Measurements from ENCODE around the gene KCNK6. TPM values are rescaled to one million over a fixed set of nuclear protein-coding genes. Genes with fewer than 3 reads are reported as not detected.

The KCNK6 gene
- total and polyA plus RNA-seq, 2 donors (not counting 3 experiments of a cell fraction or from before 2014, with no cell fraction given), result 7.4 to 11.3 TPM

- intact Hi-C loops (cut with micrococcal nuclease) (loop anchor here (2.0 kb wide), 1 partner anchor 27 kb away; the partner anchor contains the start of gene FAM98C), dilution Hi-C loops (cut with MboI; ENCODE audit: extremely low pct_ligation_motif_present, low sequenced_read_pairs) (no loop called here)
- DNase-seq (ENCODE audit: low read depth, low spot score), result no peak
- FAIRE-seq, result no peak
- Histone ChIP-seq H3K9me1 (replicated peaks; ENCODE audit: control insufficient read depth, extremely low read depth, insufficient read depth, low read length) (no peaks in the 10 kb centered on the region), H3K9me3 (replicated peaks; ENCODE audit: control insufficient read depth, insufficient read depth, low read length) (no peaks in the 10 kb centered on the region), H3K4me2 (ENCODE audit: insufficient read depth, low read length) (peak overlapping the region; percentile 93), H3K4me3 (replicated peaks in 1 of 3; ENCODE audit: insufficient read depth in 1 of 3, low read depth in 1 of 3, low read length in 3 of 3) (peak overlapping the region; percentile 70 to 86 (median 70)), H3K9ac (replicated peaks; ENCODE audit: extremely low read depth, insufficient read depth, low read length) (peak overlapping the region; percentile 95), H2AFZ (ENCODE audit: low read depth, low read length) (no peak overlapping the region), H3K4me1 (ENCODE audit: control insufficient read depth, extremely low read depth, insufficient read depth, low read length) (peaks cover 14% of the 10 kb centered on the region), H4K20me1 (replicated peaks; ENCODE audit: control insufficient read depth, extremely low read depth, insufficient read depth, low read length) (no peaks in the 10 kb centered on the region), H3K36me3 (ENCODE audit: control insufficient read depth in 2 of 2, extremely low read depth in 1 of 2, insufficient read depth in 2 of 2, low read length in 2 of 2) (peaks cover 1 to 22% of the 10 kb centered on the region in 2 experiments), H3K27ac (ENCODE audit: insufficient read depth, low read depth, low read length) (peak overlapping the region; percentile 87), H3K79me2 (ENCODE audit: control insufficient read depth, insufficient read depth, low read length) (peaks cover 27% of the 10 kb centered on the region), H3K27me3 (ENCODE audit: control insufficient read depth in 2 of 2, insufficient read depth in 2 of 2, low read length in 2 of 2) (peaks cover 0 to 2% of the 10 kb centered on the region in 2 experiments)
- BruUV-seq (replicated peaks), result no TSS peak
- POLR2A ChIA-PET, result interaction anchor here (1.1 to 1.8 kb wide), 2 partner anchors 12 to 28 kb away, joined by 8 to 9 read pairs; partner anchors contain the start of genes FAM98C, GGN and SPRED3
- CTCF ChIA-PET, result interaction anchor here (1.1 kb wide), 2 partner anchors 9 to 40 kb away, joined by 4 to 6 read pairs; partner anchors contain the start of gene CATSPERG
- TF ChIP-seq EZH2 (IDR thresholded peaks at IDR 0.05; ENCODE audit: borderline replicate concordance, low read depth, low read length, severe bottlenecking) (no peak), FOS (IDR thresholded peaks at IDR 0.05; ENCODE audit: borderline replicate concordance, insufficient read depth, low read length) (no peak), MAX (IDR thresholded peaks at IDR 0.05; ENCODE audit: insufficient read depth, insufficient read length) (no peak), JUN (IDR thresholded peaks at IDR 0.05; ENCODE audit: borderline replicate concordance, insufficient read depth, insufficient read length, low read depth) (no peak), POLR2A (IDR thresholded peaks at IDR 0.05; ENCODE audit: low read depth, low read length) (no peak), GATA2 (IDR thresholded peaks at IDR 0.05; ENCODE audit: insufficient read depth, insufficient read length, low read depth, low read length) (no peak), POLR2AphosphoS5 (IDR thresholded peaks at IDR 0.05; ENCODE audit: insufficient read depth, low read depth, low read length) (no peak), CTCF (IDR thresholded peaks at IDR 0.05; ENCODE audit: extremely low read depth in 1 of 2, insufficient read depth in 1 of 2, low read depth in 1 of 2, low read length in 2 of 2) (no peak), MYC (IDR thresholded peaks at IDR 0.05; ENCODE audit: low read depth, low read length) (no peak)
Measured at GRCh38 chr19:38375748-38376147, 56.1 kb downstream of the KCNK6 start.
